GM18519 (cell line): Measurements from ENCODE around the gene SERPINA5.
"Not testable (repeated sequence)": the region's sequence is repeated elsewhere in the genome, so short reads cannot be mapped to it uniquely, and the experiment has no call there.

Source experiments
- ATAC-seq: cut with Tn5 transposase; IDR thresholded peaks from one replicate; pipeline ENCODE4 v1.9.1; 2021; ENCODE audit warnings: mild to moderate bottlenecking, moderate library complexity; ENCODE audit not compliant: unreplicated experiment, low FRiP score

Gene SERPINA5

DNA sequence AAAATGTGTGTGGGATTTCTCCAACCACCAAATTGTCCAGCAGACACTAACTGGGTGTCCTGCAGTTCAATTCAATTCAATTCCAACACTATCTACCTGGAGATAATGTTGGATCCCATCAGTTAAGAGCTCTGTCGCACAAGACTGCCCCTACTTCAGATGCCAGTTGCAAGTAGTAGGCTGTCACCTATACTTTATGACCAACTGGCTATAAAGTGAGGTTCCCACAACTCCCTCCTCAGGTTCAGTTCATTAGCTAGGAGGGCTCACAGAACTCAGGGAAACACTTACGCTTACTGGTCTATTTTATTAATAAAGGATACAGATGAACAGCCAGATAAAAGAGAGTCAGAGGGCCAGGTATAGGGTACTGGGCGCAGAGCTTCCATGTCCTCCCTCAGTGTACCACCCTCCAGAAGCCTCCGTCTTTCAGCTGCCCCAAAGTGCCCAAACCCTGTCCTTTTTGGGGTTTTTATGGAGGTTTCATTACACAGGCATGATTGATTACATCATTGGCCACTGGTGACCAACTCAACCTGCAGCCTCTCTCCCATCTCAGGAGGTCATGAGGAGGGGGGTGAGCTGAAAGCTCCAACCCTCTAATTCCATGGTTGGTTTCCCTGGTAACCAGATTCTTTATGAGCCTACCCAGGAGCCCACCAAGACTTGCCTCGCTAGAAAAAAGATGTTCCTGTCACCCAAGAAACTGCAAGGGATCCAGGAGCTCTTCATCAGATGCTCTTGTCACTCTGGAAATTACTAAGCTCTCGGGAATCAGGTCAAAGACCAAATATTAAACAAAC is 7.5 kb upstream of the SERPINA5 start:
- no peak for ATAC-seq

DNA sequence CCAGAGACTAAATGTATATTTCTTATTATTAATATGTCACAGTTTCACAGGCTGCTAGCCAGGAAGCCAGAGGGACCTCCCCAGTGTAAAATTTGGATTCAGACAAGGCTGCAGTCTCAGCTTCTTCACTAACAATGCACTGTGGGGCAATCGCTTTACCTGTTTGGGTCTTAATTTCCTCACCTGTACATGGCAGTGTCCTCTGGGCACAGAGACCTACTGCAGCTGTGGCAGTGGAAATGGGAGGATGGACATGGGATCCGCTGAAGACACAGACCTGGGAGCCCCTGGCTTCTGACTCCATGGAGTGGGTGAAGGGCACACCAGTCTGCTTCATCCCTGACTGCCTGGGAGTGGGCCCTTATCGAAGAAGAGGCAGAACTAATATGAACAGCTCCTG is 6.9 kb upstream of the SERPINA5 start:
- no peak for ATAC-seq

DNA sequence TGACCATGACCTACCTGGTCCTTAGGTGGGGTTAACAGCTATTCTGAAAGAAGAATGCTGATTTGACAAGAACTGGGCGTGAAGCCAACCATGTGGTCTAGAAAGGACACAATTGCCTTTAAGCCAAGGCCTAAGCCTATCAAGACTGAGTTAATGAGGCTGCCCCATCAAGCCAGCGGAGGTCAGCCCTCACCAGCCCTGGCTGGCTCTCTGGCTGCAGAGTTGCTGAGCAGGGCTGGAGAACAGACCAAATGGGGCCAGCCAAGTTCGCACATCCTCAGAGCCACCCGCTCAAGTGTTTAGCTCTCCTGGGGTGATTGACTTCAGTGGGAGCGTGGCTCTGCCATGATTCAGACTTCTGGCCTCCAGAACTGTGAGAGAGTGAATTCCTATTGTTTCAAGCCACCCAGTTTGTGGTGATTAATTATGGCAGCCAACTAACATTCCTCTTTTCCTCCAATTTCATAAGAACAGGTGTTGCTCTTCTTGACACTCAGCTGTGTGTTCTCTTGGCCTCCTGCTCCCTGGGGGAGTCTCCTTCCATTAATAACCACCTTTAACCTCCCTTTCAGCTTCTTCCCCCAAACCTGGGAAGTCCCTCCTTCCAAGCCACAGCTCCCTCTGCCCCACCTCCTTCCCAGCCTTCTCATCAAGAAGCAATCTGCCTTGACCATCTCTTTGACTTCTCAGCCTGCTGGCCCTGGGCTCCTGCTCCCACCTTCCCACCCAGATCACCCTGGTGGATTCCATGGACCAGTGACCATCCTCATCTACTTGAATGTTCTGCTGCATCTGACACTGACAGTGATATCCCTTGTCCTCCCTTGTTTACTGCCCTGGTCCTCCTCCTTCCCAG is 5.3 kb upstream of the SERPINA5 start:
- no peak for ATAC-seq

DNA sequence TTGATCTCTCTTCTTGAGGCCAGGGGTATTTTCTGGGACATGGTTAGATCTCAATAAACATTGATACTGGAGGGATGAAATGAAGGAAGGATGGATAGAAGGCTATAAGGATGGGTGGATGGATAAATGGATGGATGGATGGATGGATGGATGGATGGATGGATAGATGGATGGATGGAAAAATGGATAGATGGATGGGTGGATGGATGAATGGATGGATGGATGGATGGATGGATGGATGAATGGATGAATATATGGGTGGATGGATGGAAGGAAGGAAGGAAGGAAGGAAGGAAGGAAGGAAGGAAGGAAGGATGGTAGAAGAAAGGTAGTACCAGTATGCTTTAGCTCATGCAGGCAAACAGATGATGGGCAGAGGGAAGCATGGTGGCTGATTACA is 3.8 kb upstream of the SERPINA5 start:
- not testable (repeated sequence) for ATAC-seq

DNA sequence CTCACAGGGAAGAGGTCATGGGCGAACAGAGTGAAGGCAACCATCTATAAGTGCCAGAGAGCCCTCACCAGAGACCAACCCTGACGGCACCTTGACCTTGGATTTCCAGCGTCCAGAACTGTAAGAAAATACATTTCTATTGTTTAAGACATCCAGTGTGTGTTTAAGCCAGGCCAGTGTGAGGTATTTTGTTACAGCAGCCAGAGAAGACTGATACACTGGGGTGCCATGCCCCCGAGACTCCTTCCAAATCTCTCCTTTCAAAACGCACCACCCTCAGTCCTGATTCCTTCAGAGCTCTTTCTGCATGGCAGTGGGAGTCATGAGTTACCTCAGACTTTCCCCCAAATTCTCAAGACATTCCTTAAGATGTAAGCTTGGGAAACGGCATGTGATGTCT is 2.5 kb upstream of the SERPINA5 start:
- no peak for ATAC-seq

DNA sequence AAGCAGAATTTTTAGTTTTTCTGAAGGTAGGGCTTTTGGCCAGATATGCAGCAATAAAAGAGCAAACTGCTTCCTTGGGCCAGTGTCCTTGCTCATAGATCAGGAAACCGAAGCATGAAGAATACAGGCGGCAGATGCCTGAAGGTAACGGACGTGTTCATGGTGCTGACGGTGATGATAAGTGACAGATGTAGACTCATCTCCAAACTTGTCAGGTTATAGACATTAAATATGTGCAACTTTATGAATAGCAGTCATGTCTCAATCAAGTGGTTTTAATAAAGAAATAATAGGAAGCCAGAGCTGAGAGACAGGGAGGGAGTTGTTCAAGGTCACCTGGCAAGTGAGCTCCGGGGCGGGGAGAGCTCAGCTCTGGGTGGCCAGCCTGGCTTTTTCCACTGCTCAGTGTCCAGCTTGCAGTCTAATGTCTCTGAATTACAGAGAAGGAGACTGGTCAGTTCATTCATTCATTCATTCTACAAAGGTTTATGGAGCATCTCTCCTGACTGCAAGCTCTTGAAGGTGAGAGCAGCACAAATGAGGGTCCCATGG is 1.0 kb downstream of the SERPINA5 start:
- no peak for ATAC-seq

DNA sequence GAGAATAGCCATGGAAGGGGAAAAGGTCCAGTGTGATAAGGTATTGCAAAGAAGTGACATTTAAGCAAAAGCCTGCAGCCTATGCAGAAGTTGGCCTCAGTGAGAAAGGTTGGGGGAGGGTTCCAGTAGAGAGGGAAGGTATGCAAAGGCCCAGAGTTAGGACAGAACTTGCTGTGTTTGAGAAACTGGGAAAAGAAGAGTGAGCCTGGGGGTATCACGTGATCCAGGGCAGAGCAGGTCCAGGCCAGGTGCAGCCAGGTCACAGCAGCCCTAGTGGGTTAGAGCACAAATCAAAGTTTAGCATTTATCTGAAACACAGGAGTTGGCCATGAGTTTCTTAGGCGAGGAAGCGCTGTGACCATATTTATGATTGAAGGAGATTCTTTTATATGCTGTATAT is 1.6 kb downstream of the SERPINA5 start:
- ATAC-seq = no peak

DNA sequence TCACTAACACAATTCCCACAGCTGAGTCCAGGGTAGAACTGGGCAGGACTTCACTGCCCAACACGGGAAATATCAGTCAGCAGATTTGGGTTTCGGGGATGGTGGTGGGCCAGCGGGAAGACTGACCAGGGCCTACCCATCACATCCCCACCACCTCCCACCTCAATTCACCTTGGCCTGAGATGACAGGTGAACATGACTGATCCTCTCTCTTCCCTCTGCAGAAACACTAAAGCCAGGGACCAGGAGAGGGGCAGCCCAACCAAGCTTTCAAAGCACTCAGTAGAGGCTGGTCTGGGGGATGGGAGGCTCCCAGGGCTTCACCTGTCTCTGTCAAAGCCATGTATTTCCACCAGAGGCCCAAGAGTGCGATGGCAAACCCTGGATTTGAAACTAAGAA is 2.3 kb downstream of the SERPINA5 start:
- no peak for ATAC-seq

DNA sequence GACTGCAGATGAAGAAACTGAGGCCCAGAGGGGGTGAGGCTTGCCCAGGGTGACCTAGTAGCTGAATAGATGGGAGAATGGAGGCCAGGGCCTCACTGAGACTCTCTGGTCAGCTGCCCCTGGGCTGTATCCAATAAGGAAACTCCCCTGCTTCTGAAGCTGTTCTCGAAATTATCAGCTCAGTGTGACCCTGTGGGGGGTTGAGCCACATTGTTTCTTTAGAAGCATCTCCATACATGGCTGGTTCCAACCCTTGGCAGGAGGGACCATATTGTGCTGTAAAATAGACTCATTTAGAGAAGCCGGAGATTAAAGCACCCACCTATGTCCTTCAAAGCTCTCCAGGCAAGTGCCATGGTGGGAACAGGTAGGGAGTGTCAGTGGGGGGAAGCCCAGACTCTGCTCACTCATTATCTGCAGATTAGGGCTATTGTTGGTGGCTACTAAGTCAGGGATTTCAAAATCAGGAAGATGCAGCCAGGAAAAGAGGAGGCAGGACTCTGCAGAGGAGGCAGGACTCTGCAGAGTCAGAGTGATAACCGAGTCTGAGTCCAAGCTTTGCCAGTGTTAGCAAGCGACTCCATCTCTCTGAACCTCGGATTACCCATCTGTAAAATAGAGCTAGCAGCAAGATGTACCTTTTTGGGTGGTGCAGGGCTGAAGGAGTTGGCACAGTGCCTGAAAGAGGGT is 3.5 kb downstream of the SERPINA5 start:
- no peak for ATAC-seq

DNA sequence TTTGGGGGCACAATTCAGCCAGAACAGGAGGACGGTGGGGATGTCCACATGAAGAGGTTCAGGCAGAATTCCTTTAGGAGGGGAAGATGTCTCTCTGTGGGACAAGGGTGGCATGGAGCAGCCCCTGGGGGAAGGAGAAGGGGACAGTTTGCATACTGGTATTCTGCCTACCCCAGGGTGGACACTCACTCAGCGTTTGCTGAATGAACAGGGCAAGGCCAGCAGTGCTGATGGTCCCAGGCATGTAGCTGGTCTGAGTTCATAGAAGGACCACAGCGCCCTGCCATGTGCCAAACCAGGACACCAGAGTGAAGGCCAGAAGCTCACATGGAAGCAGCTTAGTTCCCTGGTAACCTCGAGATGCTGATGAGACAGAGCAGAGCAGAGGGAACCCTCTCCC is 5.4 kb downstream of the SERPINA5 start:
- no peak for ATAC-seq

DNA sequence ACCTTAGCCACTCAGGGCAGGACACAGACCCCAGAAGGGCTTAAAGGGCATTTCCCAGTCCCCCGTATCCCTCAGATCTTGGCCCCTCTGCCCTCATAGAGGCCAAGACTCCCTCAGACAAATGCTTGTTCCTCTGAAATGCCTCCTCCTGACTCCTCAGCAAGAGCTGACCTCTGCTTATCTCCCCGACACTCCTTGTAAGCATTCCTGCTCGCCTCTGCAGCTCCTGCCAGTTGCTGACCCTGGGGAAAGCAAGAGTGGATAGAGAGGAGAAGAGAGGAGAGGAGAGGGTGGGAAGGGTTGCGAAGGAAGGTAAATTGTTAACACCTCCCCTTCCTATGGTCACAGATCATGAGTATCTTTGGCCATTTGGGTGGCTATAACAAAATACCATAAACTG is 7.1 kb downstream of the SERPINA5 start:
- no peak for ATAC-seq

DNA sequence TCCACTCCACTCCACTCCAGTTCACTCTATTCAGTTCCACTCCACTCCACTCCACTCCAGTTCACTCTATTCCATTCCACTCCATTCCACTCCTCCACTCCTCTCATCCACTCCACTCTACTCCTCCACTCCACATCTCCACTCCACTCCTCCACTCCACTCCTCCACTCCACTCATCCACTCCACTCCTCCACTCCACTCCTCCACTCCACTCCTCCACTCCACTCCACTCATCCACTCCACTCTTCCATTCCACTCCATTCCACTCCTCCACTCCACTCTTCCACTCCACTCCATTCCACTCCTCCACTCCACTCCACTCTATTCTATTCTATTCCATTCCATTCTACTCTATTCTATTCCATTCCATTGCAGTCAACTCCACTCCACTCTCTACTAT is 9.8 kb downstream of the SERPINA5 start:
- no peak for ATAC-seq

DNA sequence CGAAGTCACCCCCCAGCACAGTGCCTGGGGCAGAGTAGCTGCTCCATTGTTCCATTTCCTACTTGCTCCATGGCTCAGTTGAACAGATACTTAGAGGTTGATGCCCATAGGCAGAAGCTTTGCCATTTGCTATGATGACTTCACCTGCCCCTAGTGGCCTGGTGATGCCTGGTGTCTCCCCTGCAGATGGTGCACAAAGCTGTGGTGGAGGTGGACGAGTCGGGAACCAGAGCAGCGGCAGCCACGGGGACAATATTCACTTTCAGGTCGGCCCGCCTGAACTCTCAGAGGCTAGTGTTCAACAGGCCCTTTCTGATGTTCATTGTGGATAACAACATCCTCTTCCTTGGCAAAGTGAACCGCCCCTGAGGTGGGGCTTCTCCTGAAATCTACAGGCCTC is 10.6 kb downstream of the SERPINA5 start:
- no peak for ATAC-seq

DNA sequence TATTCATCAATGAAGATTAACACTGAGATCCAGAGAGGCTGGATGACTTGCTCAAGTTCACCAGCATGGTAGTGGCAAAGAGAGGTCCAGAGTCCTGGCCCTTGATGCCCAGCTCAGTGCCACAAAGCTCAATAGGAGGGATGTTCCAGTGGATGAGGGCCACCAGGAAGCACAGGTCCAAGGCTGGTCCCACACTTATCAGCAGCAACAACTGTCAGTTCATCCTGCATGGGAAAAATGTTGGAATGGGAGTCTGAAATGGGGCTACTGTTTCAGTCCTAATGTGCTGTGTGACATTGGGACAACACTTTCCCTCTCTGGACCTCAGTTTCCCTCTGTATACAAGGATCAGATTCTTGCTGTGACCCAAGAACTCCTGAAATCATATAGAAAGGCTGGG is 11.2 kb downstream of the SERPINA5 start:
- ATAC-seq = no peak

DNA sequence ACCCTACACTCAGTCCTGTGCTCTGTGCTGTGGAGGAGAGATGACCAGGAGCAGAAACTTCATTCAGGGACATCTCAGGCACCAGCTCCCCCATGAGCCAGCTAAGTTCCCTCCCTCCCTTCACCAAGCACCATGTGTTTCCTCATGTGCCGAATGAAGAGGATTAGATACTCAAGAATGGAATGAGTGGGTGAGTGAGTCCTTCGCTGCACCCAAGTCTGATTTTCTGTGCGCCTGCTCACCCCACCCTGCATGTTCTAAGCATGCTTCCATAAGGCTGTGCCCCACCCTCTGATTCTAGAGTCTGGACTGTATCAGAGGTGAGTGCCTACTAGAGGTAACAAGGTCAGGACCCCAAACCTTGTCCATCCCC is 12.1 kb downstream of the SERPINA5 start:
- no peak for ATAC-seq

DNA sequence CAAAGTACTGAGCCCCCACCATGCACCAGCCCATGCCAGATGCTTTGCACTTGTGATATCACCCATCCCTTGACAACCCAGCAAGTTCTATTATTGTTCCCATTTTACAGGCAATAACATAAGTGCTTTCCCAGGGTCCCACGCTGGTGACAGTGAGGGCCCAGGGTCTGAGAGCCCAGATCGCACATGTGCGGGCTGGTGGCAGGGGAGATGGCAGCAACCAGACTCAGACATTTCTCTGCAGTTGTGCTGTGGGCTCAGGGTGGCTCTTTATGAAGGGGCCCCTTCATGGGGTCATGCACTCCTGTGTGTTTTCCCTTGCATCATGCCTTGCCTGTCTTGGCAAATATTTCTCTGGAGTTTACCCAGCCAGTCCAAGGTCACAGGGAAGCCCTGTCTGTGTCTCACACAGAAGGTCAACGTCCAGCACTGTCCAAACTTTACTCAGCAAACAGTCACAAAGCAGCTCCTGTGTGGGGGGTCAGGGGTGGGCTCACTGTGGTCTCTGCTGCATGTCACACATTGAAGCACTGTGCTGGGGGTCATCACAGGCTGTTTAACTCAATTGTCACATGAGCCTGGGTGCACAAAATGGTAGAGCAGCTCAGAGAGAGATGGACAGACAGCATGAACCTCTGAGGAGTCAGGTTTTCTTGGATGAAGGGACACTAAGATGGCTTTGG is 12.7 kb downstream of the SERPINA5 start:
- ATAC-seq = no peak

DNA sequence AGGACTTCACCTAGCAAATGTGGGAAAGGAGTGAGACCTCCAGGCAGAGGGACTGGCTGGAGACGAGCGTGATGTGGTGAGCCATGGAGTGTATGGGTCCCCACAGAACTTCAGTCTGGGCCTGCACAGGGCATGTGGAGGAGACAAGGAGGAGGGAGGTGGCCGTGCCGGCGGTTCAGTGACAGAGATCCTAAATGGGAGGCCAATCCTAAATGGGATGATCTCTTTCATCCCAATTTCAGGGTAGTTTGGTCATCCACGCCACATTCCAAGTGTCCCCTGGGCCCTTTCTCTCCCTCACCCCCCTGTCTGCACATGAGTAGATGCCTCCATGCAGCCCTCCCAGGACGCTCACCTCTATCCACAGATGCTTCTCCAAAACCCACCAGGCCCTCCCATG is 13.2 kb downstream of the SERPINA5 start:
- no peak for ATAC-seq

DNA sequence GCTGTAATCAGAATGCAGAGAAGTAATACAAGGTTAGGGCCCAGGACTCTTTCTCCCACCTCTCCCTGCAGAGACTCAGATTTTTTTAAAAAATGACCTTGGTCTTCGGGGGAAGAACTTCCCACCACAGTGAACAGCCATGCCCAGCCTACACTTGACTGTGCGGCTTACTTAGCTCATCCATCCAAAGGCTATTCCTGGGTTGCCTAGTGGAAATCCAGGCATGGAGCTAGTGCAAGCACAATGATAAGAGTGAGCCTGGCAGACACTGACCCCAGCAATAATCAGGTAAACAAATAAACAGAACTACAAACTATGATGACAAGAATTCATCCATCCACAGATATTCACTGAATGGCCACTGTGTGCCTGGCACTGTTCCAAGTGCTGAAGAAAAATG is 14.7 kb downstream of the SERPINA5 start:
- no peak for ATAC-seq

DNA sequence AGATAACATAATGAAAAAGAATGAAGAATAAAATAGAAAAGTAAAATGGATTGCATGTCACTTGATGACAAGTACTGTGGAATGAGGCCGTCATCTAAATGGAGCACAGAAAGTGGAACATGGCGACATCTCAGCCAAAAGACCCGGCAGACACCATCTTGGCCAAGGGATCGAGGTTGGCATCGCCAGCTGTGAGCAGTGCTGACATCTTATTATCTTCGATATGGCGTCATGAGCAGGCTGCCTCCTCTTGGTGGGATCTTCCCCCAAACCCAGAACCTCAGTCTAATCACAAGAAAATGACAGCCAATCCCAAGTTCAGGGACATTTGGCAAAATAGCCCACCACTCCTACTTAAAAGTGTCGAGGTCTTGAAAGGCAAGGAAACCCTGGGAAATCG is 15.1 kb downstream of the SERPINA5 start:
- ATAC-seq = no peak

DNA sequence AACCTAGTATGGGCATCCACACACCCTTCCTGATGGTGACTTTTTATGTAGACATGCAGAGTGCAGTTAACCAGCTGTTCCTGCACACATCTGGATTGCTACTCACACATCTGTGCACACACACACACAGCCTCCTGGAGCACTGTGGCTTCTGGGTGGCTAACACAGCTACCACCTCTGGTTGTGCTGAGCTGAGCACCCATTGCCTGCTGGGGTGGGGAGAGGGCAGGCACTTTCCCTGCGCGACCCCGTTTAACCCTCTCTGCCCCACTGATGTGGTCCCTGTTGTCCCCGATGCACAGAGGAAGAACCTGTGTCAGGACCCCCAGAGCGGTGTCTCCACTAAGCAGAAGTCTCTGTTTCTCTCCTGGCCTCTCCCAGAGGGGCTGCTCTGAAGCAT is 16.6 kb downstream of the SERPINA5 start:
- no peak for ATAC-seq

DNA sequence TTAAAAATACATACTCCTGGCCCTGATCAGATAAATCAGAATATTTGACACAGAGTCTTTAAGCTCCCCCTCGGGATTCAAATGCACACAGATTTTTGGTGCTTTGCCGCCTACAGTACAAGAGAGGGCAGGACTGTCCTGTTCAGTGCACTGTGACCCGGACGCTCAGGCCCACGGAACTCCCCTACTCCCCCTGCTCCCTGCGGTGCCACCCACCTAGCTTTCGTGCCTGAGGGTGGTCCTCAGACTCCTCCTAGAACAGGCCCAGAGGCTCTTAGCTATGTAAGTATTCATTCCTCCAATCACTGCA is 17.2 kb downstream of the SERPINA5 start:
- no peak for ATAC-seq
